Skin of body (tissue), 2 donors: ENCODE measurements around the gene GAS2L3. TPM values are rescaled to one million over a fixed set of nuclear protein-coding genes. Genes with fewer than 3 reads are reported as not detected.
"Not testable (repeated sequence)": the region's sequence is repeated elsewhere in the genome, so short reads cannot be mapped to it uniquely, and the experiment has no call there.

Source experiments
- DNase-seq: peaks from one replicate; lab custom pipeline; 2025; lab: John Stamatoyannopoulos, UW
- total RNA-seq: library from RNA; depleted of rRNA; stranded (reverse); fragments of >200 nt; gene quantifications from one replicate; pipeline ENCODE4 v1.2.3, GENCODE V29; 2014

GAS2L3 gene
- 33.2 TPM for total RNA-seq

GRCh38 chr12:100573292-100574186 lies at the start of gene GAS2L3:
TSS of gene GAS2L3 (plus strand) at chr12:100573684. CDS start at chr12:100594905, 21,221 bp downstream.
- DNase-seq: peak; percentile 61

- no peak for DNase-seq
These were observed 45.5 kb upstream of the GAS2L3 start for GRCh38 chr12:100528034-100528433.

GRCh38 chr12:100528471-100529127 lies 44.9 kb upstream of the GAS2L3 start:
- no peak for DNase-seq

- DNase-seq: no peak
These were observed 43.6 kb upstream of the GAS2L3 start for GRCh38 chr12:100529756-100530350.

GRCh38 chr12:100533376-100533775 lies 40.1 kb upstream of the GAS2L3 start:
- no peak for DNase-seq

- no peak for DNase-seq
These were observed 38.8 kb upstream of the GAS2L3 start for GRCh38 chr12:100534625-100535227.

GRCh38 chr12:100539202-100539601 lies 34.3 kb upstream of the GAS2L3 start:
- no peak for DNase-seq

- no peak for DNase-seq
These were observed 29.3 kb upstream of the GAS2L3 start for GRCh38 chr12:100544165-100544564.

- no peak for DNase-seq
These were observed 28.4 kb upstream of the GAS2L3 start for GRCh38 chr12:100545092-100545491.

GRCh38 chr12:100553936-100554335 lies 19.5 kb upstream of the GAS2L3 start:
- no peak for DNase-seq

- DNase-seq: peak; percentile 80
These were observed 18.8 kb upstream of the GAS2L3 start for GRCh38 chr12:100554608-100555077.

GRCh38 chr12:100555722-100556121 lies 17.8 kb upstream of the GAS2L3 start:
- DNase-seq: peak; percentile 38

GRCh38 chr12:100557357-100557756 lies 16.1 kb upstream of the GAS2L3 start:
- DNase-seq: no peak

GRCh38 chr12:100559261-100559660 lies 14.2 kb upstream of the GAS2L3 start:
- not testable (repeated sequence) for DNase-seq

GRCh38 chr12:100564090-100564489 lies 9.4 kb upstream of the GAS2L3 start:
- peak; percentile 3 for DNase-seq

- no peak for DNase-seq
These were observed 8.5 kb upstream of the GAS2L3 start for GRCh38 chr12:100564905-100565467.

GRCh38 chr12:100565987-100566545 lies 7.4 kb upstream of the GAS2L3 start:
- DNase-seq: no peak

- peak; percentile 7 for DNase-seq
These were observed 6.4 kb upstream of the GAS2L3 start for GRCh38 chr12:100566887-100567637.

- no peak for DNase-seq
These were observed 5.5 kb upstream of the GAS2L3 start for GRCh38 chr12:100567945-100568344.

GRCh38 chr12:100572184-100572583 lies 1.3 kb upstream of the GAS2L3 start:
- no peak for DNase-seq
